ENCODE data around the gene ANAPC13. TPM values are rescaled to one million over a fixed set of nuclear protein-coding genes. Genes with fewer than 3 reads are reported as not detected.

The ANAPC13 gene
- total RNA-seq, 4 donors from 2014 or later, result 28.4 to 52.0 (median 35.9) TPM

GRCh38 chr3:134487406-134487805 lies 1.6 kb upstream of the ANAPC13 start:
- TF ChIP-seq CTCF (IDR thresholded peaks at IDR 0.05) (no peak), POLR2A (IDR thresholded peaks at IDR 0.05) (no peak)
- no peak for DNase-seq (ENCODE audit: low spot score in 2 of 2)
- WGBS, 2 donors, result 45 to 48% methylated on average over 5 of the region's 5 CpGs
- H3K4me3 ChIP-seq (ENCODE audit: low read depth, poor library complexity, severe bottlenecking), result no peak overlapping the region
- intact Hi-C loops (cut with DNase I; ENCODE audit: low total_unique reads), result no loop called here

- TF ChIP-seq POLR2A (IDR thresholded peaks at IDR 0.05), result no peak
- TF ChIP-seq CTCF (IDR thresholded peaks at IDR 0.05), result no peak
- H3K4me3 ChIP-seq (ENCODE audit: low read depth, poor library complexity, severe bottlenecking), result peak overlapping the region; percentile 92
- intact Hi-C loops (cut with DNase I; ENCODE audit: low total_unique reads), result no loop called here
- 1 to 2% methylated on average over 14 to 17 of the region's 17 CpGs for WGBS, 2 donors
- DNase-seq (ENCODE audit: low spot score in 2 of 2), result no peak
These were observed 824 bp upstream of the ANAPC13 start for GRCh38 chr3:134486577-134487041.

DNA sequence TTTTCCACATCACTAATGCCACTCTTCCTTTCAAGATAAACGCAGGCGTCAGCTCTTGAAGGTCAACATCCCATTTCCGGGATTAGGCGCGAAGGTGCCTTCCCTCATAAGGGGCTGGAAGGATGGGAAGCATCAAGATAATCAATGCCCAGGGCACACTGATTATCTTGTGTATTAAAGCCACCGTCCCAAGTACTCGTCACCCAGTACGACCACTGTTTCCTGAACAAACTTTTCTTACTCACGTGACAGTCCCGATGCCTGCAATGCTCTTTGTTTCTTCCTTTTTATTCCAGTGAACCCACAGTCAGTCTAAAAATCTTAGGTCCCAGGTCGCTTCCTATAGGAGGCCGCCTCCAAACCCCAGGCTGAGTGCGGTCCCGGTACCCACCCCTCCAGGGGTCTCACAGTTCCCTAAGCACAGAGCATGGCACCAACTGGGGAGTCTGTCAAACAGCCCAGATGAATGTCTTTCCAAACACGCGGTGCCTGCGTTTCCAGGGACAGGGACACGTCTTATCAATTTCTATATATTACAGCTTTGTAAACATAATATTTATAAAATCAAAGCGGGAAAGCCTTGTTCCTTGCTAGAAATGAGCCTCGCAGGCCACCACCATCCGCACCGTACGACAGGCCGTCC lies 589 bp downstream of the ANAPC13 start:
- intact Hi-C loops (cut with DNase I; ENCODE audit: low total_unique reads), result no loop called here
- TF ChIP-seq CTCF (IDR thresholded peaks at IDR 0.05), result no peak
- TF ChIP-seq POLR2A (IDR thresholded peaks at IDR 0.05), result no peak
- DNase-seq (ENCODE audit: low spot score in 2 of 2), result peak in 1 of 2 donors; percentile 98
- H3K4me3 ChIP-seq (ENCODE audit: low read depth, poor library complexity, severe bottlenecking), result peak overlapping the region; percentile 92
- 1% methylated on average over 24 of the region's 24 CpGs for WGBS, 2 donors

DNA sequence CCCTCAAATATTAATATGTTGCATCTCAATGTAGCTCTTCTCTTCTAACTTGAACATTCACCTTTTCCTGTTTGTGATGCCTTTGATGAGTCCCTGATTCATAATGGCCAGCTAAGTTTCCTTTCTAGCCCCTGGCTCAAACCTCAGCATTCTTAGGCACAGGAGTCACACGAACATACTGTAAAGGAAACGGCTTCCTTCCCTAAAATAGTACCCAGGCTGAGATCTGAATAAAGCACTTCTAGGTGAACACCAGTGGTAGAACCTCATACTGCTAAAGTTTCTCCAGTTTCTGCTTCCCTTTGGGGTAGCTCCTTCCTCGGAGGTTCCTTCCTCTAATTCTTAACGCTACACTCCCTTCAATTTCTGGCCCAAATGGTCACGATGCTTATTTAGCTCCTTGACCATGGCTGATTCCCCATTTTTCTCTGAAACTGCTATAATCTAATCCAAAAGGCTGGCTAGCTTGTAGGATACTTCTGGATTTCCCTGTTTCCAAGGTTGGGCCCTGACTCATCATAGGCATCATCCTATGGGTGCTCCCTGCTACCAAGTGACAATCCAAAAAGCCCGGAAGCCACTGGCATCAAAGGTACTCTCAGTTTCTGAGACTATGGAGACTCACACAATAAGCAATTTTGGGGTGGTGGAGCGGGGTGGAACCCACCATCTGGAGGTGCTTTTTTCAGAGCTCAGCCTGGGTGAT lies 2.4 kb downstream of the ANAPC13 start:
- DNase-seq (ENCODE audit: low spot score in 2 of 2), result no peak
- TF ChIP-seq CTCF (IDR thresholded peaks at IDR 0.05) (no peak), POLR2A (IDR thresholded peaks at IDR 0.05) (no peak)
- intact Hi-C loops (cut with DNase I; ENCODE audit: low total_unique reads), result no loop called here
- WGBS, 2 donors, result 73 to 78% methylated on average over 7 of the region's 7 CpGs
- H3K4me3 ChIP-seq (ENCODE audit: low read depth, poor library complexity, severe bottlenecking), result no peak overlapping the region

GRCh38 chr3:134482622-134483021 lies 3.2 kb downstream of the ANAPC13 start:
- no peak overlapping the region for H3K4me3 ChIP-seq (ENCODE audit: low read depth, poor library complexity, severe bottlenecking)
- WGBS, 2 donors, result 90 to 94% methylated on average over 3 of the region's 3 CpGs
- no peak for DNase-seq (ENCODE audit: low spot score in 2 of 2)
- intact Hi-C loops (cut with DNase I; ENCODE audit: low total_unique reads), result no loop called here
- TF ChIP-seq POLR2A (IDR thresholded peaks at IDR 0.05), result no peak
- no peak for TF ChIP-seq CTCF (IDR thresholded peaks at IDR 0.05)
